HUES64 (cell line): ENCODE results near the gene COL25A1.
"Not testable (repeated sequence)": the region's sequence is repeated elsewhere in the genome, so short reads cannot be mapped to it uniquely, and the experiment has no call there.

Source experiments
- H3K27ac ChIP-seq: 2 replicates; pipeline ENCODE4 v1.7.0; 2013; ENCODE audit warnings: low read depth, low read length, inconsistent platforms
- H3K27me3 ChIP-seq: 2 replicates; pipeline ENCODE4 v1.6.1; 2013; ENCODE audit warnings: mild to moderate bottlenecking, low read length; ENCODE audit not compliant: insufficient read depth
- H3K36me3 ChIP-seq: 2 replicates; pipeline ENCODE4 v1.6.1; 2013; ENCODE audit warnings: mild to moderate bottlenecking, low read length; ENCODE audit not compliant: insufficient read depth
- H3K4me1 ChIP-seq: 2 replicates; pipeline ENCODE4 v1.6.1; 2013; ENCODE audit warnings: mild to moderate bottlenecking, low read length, moderate library complexity; ENCODE audit not compliant: insufficient read depth
- H3K4me3 ChIP-seq: 2 replicates; pipeline ENCODE4 v1.5.1; 2013; ENCODE audit warnings: mild to moderate bottlenecking, low read length, moderate library complexity
- H3K9ac ChIP-seq: 2 replicates; pipeline ENCODE4 v1.6.1; 2013; ENCODE audit warnings: mild to moderate bottlenecking, low read depth, low read length
- H3K9me3 ChIP-seq: 2 replicates; pipeline ENCODE4 v1.6.1; 2013; ENCODE audit warnings: low read depth, low read length; ENCODE audit not compliant: insufficient read depth
- WGBS: fragments of 150-250, 120-280 bp; methylation state at CpG from one replicate; pipeline ENCODE4 v1.1.7; 2013; ENCODE audit warnings: missing lambda C conversion rate; 5-methylcytosine and 5-hydroxymethylcytosine counted together

Gene COL25A1

DNA sequence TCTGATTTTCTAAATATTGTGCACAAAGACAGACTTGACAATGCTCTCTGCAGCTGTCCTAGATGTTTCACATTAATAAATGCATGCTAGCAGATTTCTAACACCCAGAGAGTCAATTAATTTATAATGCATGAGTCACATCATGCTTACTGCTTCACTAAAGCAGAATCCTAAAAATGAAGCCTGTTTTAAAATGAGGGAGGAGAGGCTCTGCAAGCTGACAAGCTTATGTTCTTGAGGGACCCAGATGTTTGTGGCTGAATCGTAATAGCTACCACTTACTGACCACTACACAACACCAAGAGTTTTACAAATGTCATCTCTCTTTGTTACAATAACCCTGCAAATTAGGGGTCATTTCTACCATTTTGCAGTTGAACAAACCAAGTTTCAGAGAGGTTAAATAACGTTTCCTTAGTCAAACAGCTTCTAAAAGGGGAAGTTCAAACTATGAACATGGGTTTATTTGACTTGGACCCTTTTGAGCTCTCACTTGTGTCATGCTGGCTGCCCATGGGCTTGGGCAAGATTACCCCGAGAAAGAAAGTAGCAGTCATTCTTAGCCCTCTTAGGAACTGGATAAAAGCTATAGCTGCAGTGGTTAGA lies 276.9 kb downstream of the COL25A1 start:
- Histone ChIP-seq H3K27ac (no peak overlapping the region), H3K4me1 (no peaks in the 10 kb centered on the region), H3K9me3 (peaks cover 12% of the 10 kb centered on the region), H3K36me3 (no peaks in the 10 kb centered on the region), H3K27me3 (no peaks in the 10 kb centered on the region), H3K4me3 (no peak overlapping the region), H3K9ac (no peak overlapping the region)
- WGBS: 94% methylated on average over 3 of the region's 3 CpGs

DNA sequence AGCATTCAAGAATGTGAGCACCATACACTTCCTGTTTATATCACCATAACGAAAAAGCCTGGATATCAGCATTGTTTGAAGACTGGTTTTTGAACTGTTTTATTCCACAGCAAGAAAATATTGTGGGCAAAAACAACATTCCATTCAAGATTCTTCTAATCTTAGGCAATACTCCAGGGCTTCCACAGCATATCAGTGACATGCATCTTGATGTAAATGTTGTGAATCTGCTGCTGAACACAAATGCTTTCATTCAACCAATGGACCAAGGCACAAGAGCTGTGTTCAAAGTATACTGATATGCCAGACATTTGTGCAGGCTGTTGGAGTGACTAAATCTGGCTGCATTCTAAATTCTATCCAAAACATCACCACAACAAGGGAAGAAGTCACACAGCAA lies 279.5 kb downstream of the COL25A1 start:
- peaks cover 12% of the 10 kb centered on the region for H3K9me3 ChIP-seq
- 94% methylated on average over 1 of the region's 1 CpG for WGBS
- no peaks in the 10 kb centered on the region for H3K27me3 ChIP-seq

DNA sequence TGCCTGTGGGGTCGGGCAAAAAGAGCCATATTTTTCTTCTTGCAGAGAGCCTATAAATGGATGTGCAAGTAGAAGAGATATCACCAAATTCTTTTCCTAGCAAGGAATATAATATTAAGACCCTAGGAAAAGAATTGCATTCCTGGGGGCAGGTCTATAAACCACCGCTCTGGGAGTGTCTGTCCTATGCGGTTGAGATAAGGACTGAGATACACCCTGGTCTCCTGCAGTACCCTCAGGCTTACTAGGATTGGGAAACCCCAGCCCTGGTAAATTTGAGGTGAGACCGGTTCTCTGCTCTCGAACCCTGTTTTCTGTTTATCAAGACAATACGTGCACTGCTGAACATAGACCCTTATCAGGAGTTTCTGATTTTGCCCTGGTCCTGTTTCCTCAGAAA lies 280.8 kb downstream of the COL25A1 start:
- not testable (repeated sequence) for H3K4me3 ChIP-seq, H3K9ac ChIP-seq, H3K36me3 ChIP-seq, H3K4me1 ChIP-seq, H3K27me3 ChIP-seq, H3K27ac ChIP-seq
- 97% methylated on average over 6 of the region's 6 CpGs for WGBS
- H3K9me3 ChIP-seq: peaks cover 13% of the 10 kb centered on the region

More for the DNA sequence above, 279.5 kb downstream of the COL25A1 start:
- Histone ChIP-seq H3K27ac (no peak overlapping the region), H3K4me1 (no peaks in the 10 kb centered on the region), H3K4me3 (no peak overlapping the region), H3K9ac (no peak overlapping the region), H3K36me3 (no peaks in the 10 kb centered on the region)

DNA sequence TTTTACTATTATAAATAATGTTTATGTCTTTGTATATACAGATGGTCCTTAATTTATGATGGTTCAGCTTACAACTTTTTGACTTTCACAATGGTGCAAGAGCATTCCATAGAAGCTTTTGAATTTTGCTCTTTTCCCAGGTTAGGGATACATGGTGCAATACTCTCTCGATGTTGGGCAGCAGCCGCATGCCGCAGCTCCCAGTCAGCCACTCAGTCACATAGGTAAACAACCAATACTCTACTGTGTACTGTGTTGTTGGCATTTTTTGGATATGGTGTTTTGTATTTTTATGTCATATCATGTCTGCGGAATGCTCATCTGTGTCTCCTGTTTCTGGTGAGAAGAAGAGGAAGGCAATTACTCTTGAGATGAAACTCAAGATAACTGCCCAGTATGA lies 281.6 kb downstream of the COL25A1 start:
- Histone ChIP-seq H3K9me3 (peaks cover 17% of the 10 kb centered on the region), H3K4me1 (no peaks in the 10 kb centered on the region), H3K9ac (no peak overlapping the region), H3K27ac (no peak overlapping the region), H3K27me3 (no peaks in the 10 kb centered on the region), H3K4me3 (no peak overlapping the region), H3K36me3 (no peaks in the 10 kb centered on the region)
- WGBS: 99% methylated on average over 4 of the region's 4 CpGs

DNA sequence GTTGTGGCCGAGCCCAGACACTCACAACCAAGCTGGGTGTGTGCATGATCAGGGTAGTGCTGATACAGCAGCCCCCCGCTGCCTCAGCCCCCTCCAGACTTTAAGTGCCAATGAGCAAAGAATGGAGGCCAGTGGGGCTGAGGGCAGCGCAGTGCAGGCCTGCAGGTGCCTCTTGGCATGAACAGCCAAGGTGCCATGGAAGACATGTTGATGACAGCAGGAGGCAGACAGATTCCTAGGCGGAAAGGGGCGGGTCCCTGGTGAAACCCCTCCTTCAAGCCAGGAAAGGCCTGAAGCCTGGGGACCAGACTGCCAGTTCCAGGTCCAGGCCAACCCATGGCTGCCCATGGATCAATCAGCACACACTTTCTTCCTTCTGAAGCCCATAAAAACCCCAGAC lies 286.3 kb downstream of the COL25A1 start:
- Histone ChIP-seq H3K27me3 (no peaks in the 10 kb centered on the region), H3K4me3 (no peak overlapping the region)
- 96% methylated on average over 5 of the region's 5 CpGs for WGBS

DNA sequence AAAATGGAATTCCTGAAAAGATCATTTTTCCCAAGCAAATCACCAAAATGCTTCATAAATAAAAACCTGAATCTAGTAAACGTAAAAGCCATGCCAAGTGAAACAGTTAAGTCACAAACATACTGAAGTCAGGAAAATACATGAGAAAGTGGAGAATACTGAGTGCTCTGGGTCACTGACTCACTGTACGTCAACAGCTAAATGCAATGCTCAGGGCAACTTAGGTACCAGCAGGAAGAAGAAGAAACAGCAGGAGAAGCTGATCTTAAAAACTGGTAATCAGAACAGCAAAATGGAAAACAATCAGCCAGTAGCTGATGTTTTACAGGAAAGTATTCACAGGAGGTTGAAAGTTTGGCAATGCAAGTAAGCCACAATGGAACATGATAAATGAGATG lies 287.0 kb downstream of the COL25A1 start:
- Histone ChIP-seq H3K9ac (no peak overlapping the region), H3K4me3 (no peak overlapping the region), H3K4me1 (0 out of 2 replicates have a peak, but pooled peaks cover 5% of the 10 kb centered on the region), H3K27ac (no peak overlapping the region), H3K27me3 (no peaks in the 10 kb centered on the region), H3K36me3 (no peaks in the 10 kb centered on the region), H3K9me3 (peaks cover 8% of the 10 kb centered on the region)
- WGBS: 98% methylated on average over 2 of the region's 2 CpGs

More for the DNA sequence above, 286.3 kb downstream of the COL25A1 start:
- Histone ChIP-seq H3K9me3 (peaks cover 9% of the 10 kb centered on the region), H3K9ac (no peak overlapping the region), H3K27ac (no peak overlapping the region), H3K4me1 (no peaks in the 10 kb centered on the region), H3K36me3 (no peaks in the 10 kb centered on the region)

DNA sequence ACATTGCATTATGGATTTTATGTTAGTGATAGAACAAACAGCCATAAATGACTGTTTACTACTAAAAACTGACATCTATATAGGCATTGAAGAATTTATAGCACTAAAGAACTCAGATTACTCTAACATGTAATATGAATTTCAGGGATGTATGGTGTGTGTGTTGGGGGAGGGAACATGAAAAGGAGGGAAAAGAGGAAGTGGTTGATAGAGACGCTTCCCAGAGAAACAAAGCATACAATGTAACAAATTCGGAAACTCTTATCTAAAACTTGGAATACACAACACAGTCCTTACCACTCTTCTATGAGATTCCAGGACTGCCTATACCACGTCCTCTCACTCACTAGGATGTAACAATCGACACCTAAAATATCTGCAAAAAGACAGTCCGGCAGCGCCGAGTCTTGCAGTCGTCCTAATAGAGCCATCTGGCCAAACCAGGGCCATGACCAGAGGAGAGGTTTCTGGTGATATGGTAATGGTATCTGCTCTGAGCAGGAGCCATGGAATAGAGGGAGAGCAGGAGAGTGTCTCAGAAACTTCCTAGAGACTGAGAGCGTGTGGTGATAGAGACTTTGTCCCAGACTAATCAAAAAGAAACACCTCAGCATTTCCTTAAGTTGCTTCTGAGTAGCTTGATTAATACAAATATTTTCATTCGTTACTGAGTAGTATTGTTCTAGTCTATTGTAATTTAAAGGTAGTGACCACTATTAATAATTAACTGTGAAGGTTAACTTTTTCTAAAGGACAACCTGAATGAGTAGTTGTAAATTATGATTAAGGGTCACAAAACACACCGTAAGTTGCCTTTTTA lies 287.7 kb downstream of the COL25A1 start:
- no peaks in the 10 kb centered on the region for H3K27me3 ChIP-seq
- H3K4me1 ChIP-seq: 0 out of 2 replicates have a peak, but pooled peaks cover 7% of the 10 kb centered on the region
- H3K36me3 ChIP-seq: no peaks in the 10 kb centered on the region
- no peak overlapping the region for H3K27ac ChIP-seq
- H3K4me3 ChIP-seq: no peak overlapping the region
- H3K9me3 ChIP-seq: peaks cover 8% of the 10 kb centered on the region
- 92% methylated on average over 10 of the region's 11 CpGs for WGBS
- H3K9ac ChIP-seq: no peak overlapping the region

DNA sequence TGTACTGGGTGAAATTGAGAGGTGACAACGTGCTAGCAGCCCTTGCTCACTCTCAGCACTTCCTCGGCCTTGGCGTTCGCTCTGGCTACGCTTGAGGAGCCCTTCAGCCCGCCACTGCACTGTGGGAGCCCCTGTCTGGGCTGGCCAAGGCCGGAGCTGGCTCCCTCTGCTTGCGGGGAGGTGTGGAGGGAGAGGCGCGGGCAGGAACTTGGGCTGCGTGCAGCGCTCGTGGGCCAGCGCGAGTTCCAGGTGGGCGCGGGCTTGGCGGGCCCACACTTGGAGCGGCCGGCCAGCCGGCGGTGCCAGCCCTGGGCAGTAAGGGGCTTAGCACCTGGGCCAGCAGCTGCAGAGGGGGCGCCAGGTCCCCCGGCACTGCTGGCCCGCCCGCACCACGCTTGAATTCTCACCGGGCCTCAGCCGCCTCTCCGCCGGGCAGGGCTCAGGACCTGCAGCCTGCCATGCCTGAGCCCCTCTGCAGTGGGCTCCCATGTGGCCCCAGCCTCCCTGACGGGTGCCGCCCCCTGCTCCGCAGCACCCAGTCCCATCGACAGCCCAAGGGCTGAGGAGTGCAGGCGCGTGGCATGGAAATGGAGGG lies 290.1 kb downstream of the COL25A1 start:
- Histone ChIP-seq H3K27me3 (no peaks in the 10 kb centered on the region), H3K27ac (no peak overlapping the region), H3K4me3 (no peak overlapping the region), H3K9me3 (peaks cover 8% of the 10 kb centered on the region), H3K4me1 (peaks cover 16% of the 10 kb centered on the region), H3K9ac (no peak overlapping the region), H3K36me3 (no peaks in the 10 kb centered on the region)
- 97% methylated on average over 37 of the region's 37 CpGs for WGBS

DNA sequence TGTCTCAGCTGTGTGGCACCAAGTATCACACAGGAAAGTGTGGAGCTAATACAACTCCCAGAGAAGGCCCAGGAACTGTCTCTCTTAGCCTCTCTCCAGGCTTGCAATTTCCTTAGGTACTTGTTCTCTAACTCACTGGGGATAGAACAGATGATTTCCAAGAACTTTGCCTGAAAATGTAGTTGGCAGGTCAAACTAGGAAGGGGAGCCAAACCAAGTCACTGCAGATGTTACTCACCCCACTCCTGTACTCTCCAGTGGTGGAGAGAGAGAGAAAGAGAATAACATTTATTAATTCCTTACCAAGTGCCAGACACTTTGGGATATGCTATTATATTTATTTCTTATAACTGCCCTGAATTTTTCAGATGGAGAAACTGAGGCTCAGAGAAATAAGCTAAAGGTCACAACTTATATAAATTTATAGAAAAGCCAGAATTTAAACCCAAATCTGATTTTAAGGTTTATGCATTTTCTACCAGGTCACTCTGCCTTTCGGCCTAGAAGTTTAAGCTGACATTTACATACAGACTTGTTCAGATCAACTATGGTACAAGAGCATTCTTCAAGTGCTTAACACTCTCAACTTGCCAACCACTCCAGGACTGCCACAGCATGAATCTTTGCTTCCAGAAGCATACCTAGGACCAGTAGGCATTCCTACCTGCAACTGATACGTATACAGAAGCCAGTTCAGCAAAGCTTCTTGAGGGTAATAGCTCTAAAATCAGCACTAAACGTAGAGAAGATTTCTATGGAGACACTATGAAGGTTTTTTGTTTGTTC lies 291.0 kb downstream of the COL25A1 start:
- no peak overlapping the region for H3K27ac ChIP-seq
- WGBS: 95% methylated on average over 3 of the region's 3 CpGs
- H3K36me3 ChIP-seq: no peaks in the 10 kb centered on the region
- no peaks in the 10 kb centered on the region for H3K27me3 ChIP-seq
- H3K9me3 ChIP-seq: peaks cover 5% of the 10 kb centered on the region
- H3K9ac ChIP-seq: no peak overlapping the region
- peaks cover 16% of the 10 kb centered on the region for H3K4me1 ChIP-seq
- no peak overlapping the region for H3K4me3 ChIP-seq

DNA sequence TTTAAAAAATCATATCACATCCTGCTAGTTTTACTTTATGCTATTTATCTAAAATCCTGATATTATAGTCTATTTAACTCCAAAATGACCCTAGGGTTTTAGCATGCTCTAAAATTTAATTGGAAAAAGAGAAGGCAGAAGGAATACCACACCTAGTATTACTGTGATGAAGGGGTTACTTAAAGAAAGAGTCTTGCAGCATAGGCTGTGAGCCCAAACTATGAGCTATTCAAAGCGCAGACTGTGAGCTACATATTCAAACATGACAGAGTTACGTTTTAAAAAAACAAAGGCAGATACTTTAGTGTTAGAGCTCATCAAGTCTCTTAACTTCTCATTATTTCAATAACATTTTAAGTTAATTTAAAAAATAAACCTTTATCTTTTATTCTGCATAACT lies 291.9 kb downstream of the COL25A1 start:
- Histone ChIP-seq H3K4me3 (no peak overlapping the region), H3K9ac (no peak overlapping the region), H3K27me3 (no peaks in the 10 kb centered on the region), H3K4me1 (peaks cover 16% of the 10 kb centered on the region), H3K9me3 (peaks cover 3% of the 10 kb centered on the region), H3K27ac (no peak overlapping the region), H3K36me3 (no peaks in the 10 kb centered on the region)
- 86% methylated on average over 2 of the region's 2 CpGs for WGBS

DNA sequence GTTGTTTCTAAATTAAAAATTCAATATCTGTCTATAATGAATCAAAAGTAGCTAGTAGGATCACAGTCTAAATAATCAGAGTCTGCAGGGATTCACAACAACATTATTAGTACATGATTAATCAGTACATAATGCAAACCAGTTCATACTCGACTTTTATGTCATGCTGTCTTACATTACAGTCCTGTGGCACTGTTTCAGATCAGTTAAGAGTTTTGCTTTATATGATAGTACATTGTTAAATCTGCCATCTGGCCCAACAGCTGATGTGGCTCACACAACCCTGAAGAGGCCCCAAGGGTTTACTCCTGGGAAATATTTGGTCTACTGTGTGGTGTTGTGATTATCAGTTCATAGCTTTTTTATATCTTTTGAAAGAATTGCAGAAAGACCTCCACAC lies 292.5 kb downstream of the COL25A1 start:
- H3K27me3 ChIP-seq: no peaks in the 10 kb centered on the region
- H3K36me3 ChIP-seq: no peaks in the 10 kb centered on the region
- no peak overlapping the region for H3K9ac ChIP-seq
- peaks cover 3% of the 10 kb centered on the region for H3K9me3 ChIP-seq
- no peak overlapping the region for H3K27ac ChIP-seq
- H3K4me3 ChIP-seq: no peak overlapping the region
- WGBS: 92% methylated on average over 1 of the region's 1 CpG
- H3K4me1 ChIP-seq: peaks cover 22% of the 10 kb centered on the region
